GM19455 (cell line): Measurements from ENCODE around the gene TAF3.

Source experiments
- ATAC-seq: cut with Tn5 transposase; IDR thresholded peaks from one replicate; pipeline ENCODE4 v1.9.1; 2021; ENCODE audit not compliant: unreplicated experiment

TAF3 gene

GRCh38 chr10:7928536-7928935, 110.2 kb downstream of the TAF3 start:
- no peak for ATAC-seq

- ATAC-seq = no peak
These were observed 114.2 kb downstream of the TAF3 start for GRCh38 chr10:7932301-7933036.

GRCh38 chr10:7933262-7933661, 115.0 kb downstream of the TAF3 start:
- ATAC-seq = no peak

GRCh38 chr10:7933757-7934156, 115.5 kb downstream of the TAF3 start:
- no peak for ATAC-seq

GRCh38 chr10:7937315-7937945, 119.1 kb downstream of the TAF3 start:
- no peak for ATAC-seq

GRCh38 chr10:7941576-7941975, 123.3 kb downstream of the TAF3 start:
- no peak for ATAC-seq

GRCh38 chr10:7942316-7942715, 124.0 kb downstream of the TAF3 start:
- ATAC-seq = no peak

- no peak for ATAC-seq
These were observed 124.6 kb downstream of the TAF3 start for GRCh38 chr10:7942859-7943258.

- ATAC-seq = no peak
These were observed 125.8 kb downstream of the TAF3 start for GRCh38 chr10:7944215-7944480.

- ATAC-seq = no peak
These were observed 126.2 kb downstream of the TAF3 start for GRCh38 chr10:7944537-7944936.

GRCh38 chr10:7945034-7945433, 126.7 kb downstream of the TAF3 start:
- ATAC-seq = no peak

GRCh38 chr10:7945469-7946187, 127.3 kb downstream of the TAF3 start:
- no peak for ATAC-seq

- no peak for ATAC-seq
These were observed 130.2 kb downstream of the TAF3 start for GRCh38 chr10:7948371-7949000.

GRCh38 chr10:7950981-7951847, 132.9 kb downstream of the TAF3 start:
- ATAC-seq = no peak

- no peak for ATAC-seq
These were observed 134.0 kb downstream of the TAF3 start for GRCh38 chr10:7952266-7952665.

GRCh38 chr10:7953447-7953846, 135.1 kb downstream of the TAF3 start:
- no peak for ATAC-seq

- no peak for ATAC-seq
These were observed 137.1 kb downstream of the TAF3 start for GRCh38 chr10:7955446-7955845.

GRCh38 chr10:7956508-7956907, 138.2 kb downstream of the TAF3 start:
- no peak for ATAC-seq

- no peak for ATAC-seq
These were observed 139.3 kb downstream of the TAF3 start for GRCh38 chr10:7957591-7957990.

GRCh38 chr10:7958442-7958841, 140.1 kb downstream of the TAF3 start:
- no peak for ATAC-seq

- ATAC-seq = no peak
These were observed 141.8 kb downstream of the TAF3 start for GRCh38 chr10:7960108-7960507.
